Neural crest cell (in vitro differentiated cells): Measurements from ENCODE around the gene H1-8. TPM values are rescaled to one million over a fixed set of nuclear protein-coding genes. Genes with fewer than 3 reads are reported as not detected.
A peak's percentile ranks its signal among the peaks of the same experiment; 100 is the strongest.

Experiments used
- DNase-seq: peaks from one replicate; pipeline ENCODE4 v3.0.0; 2021; ENCODE audit warnings: low read depth, mixed read lengths, low spot score
- H3K27ac Mint-ChIP-seq: one replicate; pipeline ENCODE4 v1.8.0; 2021; ENCODE audit warnings: mild to moderate bottlenecking, mixed read lengths; ENCODE audit not compliant: unreplicated experiment
- H3K27me3 Mint-ChIP-seq: 2 replicates; pipeline ENCODE4 v1.8.0; 2021; ENCODE audit warnings: low read depth, mild to moderate bottlenecking, mixed read lengths
- H3K36me3 Mint-ChIP-seq: 2 replicates; pipeline ENCODE4 v1.8.0; 2021; ENCODE audit warnings: low read depth, mild to moderate bottlenecking, mixed read lengths
- H3K4me1 Mint-ChIP-seq: 2 replicates; pipeline ENCODE4 v1.8.0; 2021; ENCODE audit warnings: mixed read lengths
- H3K4me3 Mint-ChIP-seq: one replicate; pipeline ENCODE4 v1.8.0; 2021; ENCODE audit warnings: mild to moderate bottlenecking, mixed read lengths
- H3K9me3 Mint-ChIP-seq: 2 replicates; pipeline ENCODE4 v1.8.0; 2021; ENCODE audit warnings: mixed read lengths
- CTCF ChIP-seq: fragments of 200-600 bp; sonication (generic); conservative IDR thresholded peaks from 2 replicates; pipeline ENCODE4 v1.5.0; 2021; ENCODE audit warnings: antibody characterized with exemption, mild to moderate bottlenecking
- total RNA-seq: library from RNA; stranded (reverse); gene quantifications from 2 replicates; pipeline ENCODE4 v1.2.1, GENCODE V29; 2021

H1-8 gene
- total RNA-seq, 1 donor from 2014 or later: not detected

GRCh38 chr3:129575233-129575996 is 32.4 kb downstream of the H1-8 start:
- Mint-ChIP-seq H3K4me3 (no peak overlapping the region), H3K27ac (peak overlapping the region; percentile 75)

GRCh38 chr3:129575997-129576384 is 33.0 kb downstream of the H1-8 start:
- H3K27me3 Mint-ChIP-seq: no peaks in the 10 kb centered on the region
- H3K27ac Mint-ChIP-seq: no peak overlapping the region
- no peaks in the 10 kb centered on the region for H3K9me3 Mint-ChIP-seq
- no peaks in the 10 kb centered on the region for H3K36me3 Mint-ChIP-seq
- no peak overlapping the region for H3K4me3 Mint-ChIP-seq
- no peak for TF ChIP-seq CTCF
- H3K4me1 Mint-ChIP-seq: no peaks in the 10 kb centered on the region
- no peak for DNase-seq

More at GRCh38 chr3:129575233-129575996, 32.4 kb downstream of the H1-8 start:
- no peaks in the 10 kb centered on the region for H3K9me3 Mint-ChIP-seq
- H3K4me1 Mint-ChIP-seq: no peaks in the 10 kb centered on the region
- TF ChIP-seq CTCF: no peak
- DNase-seq: no peak
- no peaks in the 10 kb centered on the region for H3K36me3 Mint-ChIP-seq
- H3K27me3 Mint-ChIP-seq: no peaks in the 10 kb centered on the region

- no peaks in the 10 kb centered on the region for H3K9me3 Mint-ChIP-seq
- no peaks in the 10 kb centered on the region for H3K4me1 Mint-ChIP-seq
- H3K4me3 Mint-ChIP-seq: no peak overlapping the region
- TF ChIP-seq CTCF: no peak
- no peak overlapping the region for H3K27ac Mint-ChIP-seq
- H3K36me3 Mint-ChIP-seq: no peaks in the 10 kb centered on the region
- no peaks in the 10 kb centered on the region for H3K27me3 Mint-ChIP-seq
- DNase-seq: no peak
These were observed 33.8 kb downstream of the H1-8 start for GRCh38 chr3:129576514-129577352.

GRCh38 chr3:129577366-129577765 is 34.4 kb downstream of the H1-8 start:
- H3K27ac Mint-ChIP-seq: no peak overlapping the region
- no peaks in the 10 kb centered on the region for H3K36me3 Mint-ChIP-seq
- H3K4me3 Mint-ChIP-seq: no peak overlapping the region
- no peak for TF ChIP-seq CTCF
- H3K9me3 Mint-ChIP-seq: no peaks in the 10 kb centered on the region
- no peaks in the 10 kb centered on the region for H3K27me3 Mint-ChIP-seq
- no peaks in the 10 kb centered on the region for H3K4me1 Mint-ChIP-seq
- no peak for DNase-seq

GRCh38 chr3:129577925-129578786 is 35.2 kb downstream of the H1-8 start:
- no peaks in the 10 kb centered on the region for H3K36me3 Mint-ChIP-seq
- TF ChIP-seq CTCF: no peak
- H3K27ac Mint-ChIP-seq: no peak overlapping the region
- H3K9me3 Mint-ChIP-seq: no peaks in the 10 kb centered on the region
- no peaks in the 10 kb centered on the region for H3K4me1 Mint-ChIP-seq
- no peak overlapping the region for H3K4me3 Mint-ChIP-seq
- DNase-seq: no peak
- H3K27me3 Mint-ChIP-seq: no peaks in the 10 kb centered on the region
